ENCODE measurements around the gene ZFP92. TPM values are rescaled to one million over a fixed set of nuclear protein-coding genes. Genes with fewer than 3 reads are reported as not detected.

Gene ZFP92
- total RNA-seq, 4 donors from 2014 or later: 1.4 to 7.6 (median 4.2) TPM

DNA sequence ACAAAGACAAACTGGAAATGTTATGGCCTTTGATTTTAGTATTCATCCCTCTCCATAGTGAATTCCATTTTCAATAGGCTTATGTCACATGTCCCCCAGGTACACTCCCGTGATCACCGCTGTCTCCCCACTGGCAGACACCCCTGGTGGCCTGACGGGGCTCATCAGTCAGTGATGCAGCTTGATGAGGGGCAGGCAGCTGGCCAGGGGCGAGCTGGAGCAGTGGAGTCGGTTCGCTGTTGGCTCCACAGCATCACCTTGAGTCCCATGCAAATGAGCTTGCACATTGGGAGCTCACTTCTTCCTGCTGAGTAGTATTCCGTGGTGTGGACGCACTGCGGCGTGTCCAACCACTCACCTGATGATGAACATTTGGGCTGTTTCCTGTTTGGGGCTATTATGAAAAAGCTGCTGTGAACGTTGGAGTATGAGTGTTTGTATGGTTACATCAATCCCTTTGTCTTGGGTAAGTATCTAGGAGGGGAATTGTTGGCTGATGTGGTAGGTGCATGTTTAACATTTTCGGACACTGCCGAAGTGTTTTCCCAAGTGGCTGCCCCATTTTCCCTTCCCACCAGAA is 29.4 kb downstream of the ZFP92 start:
- TF ChIP-seq, protein P1, sequence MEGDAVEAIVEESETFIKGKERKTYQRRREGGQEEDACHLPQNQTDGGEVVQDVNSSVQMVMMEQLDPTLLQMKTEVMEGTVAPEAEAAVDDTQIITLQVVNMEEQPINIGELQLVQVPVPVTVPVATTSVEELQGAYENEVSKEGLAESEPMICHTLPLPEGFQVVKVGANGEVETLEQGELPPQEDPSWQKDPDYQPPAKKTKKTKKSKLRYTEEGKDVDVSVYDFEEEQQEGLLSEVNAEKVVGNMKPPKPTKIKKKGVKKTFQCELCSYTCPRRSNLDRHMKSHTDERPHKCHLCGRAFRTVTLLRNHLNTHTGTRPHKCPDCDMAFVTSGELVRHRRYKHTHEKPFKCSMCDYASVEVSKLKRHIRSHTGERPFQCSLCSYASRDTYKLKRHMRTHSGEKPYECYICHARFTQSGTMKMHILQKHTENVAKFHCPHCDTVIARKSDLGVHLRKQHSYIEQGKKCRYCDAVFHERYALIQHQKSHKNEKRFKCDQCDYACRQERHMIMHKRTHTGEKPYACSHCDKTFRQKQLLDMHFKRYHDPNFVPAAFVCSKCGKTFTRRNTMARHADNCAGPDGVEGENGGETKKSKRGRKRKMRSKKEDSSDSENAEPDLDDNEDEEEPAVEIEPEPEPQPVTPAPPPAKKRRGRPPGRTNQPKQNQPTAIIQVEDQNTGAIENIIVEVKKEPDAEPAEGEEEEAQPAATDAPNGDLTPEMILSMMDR (IDR thresholded peaks at IDR 0.05): no peak
- ATAC-seq (ENCODE audit: low FRiP score) (no peak), DNase-seq (ENCODE audit: low spot score) (no peak)

DNA sequence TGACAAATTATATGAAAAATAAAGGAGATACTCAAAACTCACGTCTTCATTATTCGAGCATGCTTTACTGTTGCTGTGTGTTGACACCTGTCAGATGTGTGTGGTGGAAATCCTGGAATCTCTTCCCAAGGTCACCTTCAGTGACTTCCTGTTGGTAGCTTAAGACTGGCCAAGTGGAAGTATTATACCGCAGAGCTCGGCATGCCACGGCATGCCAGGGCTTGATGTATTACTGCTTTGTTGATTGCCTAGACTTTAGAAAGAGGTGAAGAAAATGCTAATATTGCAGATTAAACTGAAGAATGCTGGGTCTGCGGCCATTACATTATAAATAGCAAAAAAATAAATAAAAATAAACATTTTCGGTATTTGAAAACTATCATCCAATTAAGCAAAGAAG is 30.0 kb downstream of the ZFP92 start:
- ATAC-seq (ENCODE audit: low FRiP score): no peak
- TF ChIP-seq, protein P1 (IDR thresholded peaks at IDR 0.05): no peak
- DNase-seq (ENCODE audit: low spot score): no peak

DNA sequence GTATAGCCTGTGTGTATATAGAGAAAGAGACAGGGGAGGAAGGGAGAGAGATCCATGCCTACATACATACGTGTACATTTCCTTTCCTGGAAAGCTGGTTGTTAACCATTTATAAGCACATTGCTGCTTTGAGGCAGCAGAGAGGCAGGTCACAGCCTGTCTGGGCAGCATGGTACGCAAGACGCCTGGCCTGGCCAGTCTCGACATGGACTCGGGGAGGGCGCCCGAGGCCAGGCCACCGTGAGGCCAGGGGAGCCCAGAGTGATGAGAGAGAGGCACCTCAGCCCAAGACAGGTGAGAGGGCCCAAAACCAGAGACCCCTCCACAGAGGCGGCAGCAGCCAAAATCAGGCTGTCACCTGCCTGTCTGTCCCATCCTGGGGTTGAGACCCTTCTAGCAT is 30.7 kb downstream of the ZFP92 start:
- DNase-seq (ENCODE audit: low spot score) (no peak), ATAC-seq (ENCODE audit: low FRiP score) (no peak)
- TF ChIP-seq, protein P1 (IDR thresholded peaks at IDR 0.05): no peak

DNA sequence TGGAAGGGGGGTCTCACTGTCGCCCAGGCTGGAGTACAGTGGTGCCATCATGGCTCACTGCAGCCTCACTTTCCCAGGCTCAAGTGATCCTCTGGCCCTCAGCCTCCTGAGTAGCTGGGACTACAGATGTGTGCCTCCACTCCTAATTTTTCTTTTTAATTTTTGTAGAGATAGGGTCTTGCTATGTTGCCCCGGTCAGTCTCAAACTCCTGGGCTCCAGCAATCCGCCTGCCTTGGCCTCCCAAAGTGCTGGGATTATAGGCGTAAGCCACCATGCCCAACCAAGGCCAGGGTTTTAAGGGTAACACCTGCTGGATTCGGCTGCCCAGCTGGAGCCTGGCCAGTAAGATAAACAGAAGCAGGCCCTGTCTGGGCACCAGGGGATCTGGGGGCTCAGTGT is 31.2 kb downstream of the ZFP92 start:
- no peak for DNase-seq (ENCODE audit: low spot score)

DNA sequence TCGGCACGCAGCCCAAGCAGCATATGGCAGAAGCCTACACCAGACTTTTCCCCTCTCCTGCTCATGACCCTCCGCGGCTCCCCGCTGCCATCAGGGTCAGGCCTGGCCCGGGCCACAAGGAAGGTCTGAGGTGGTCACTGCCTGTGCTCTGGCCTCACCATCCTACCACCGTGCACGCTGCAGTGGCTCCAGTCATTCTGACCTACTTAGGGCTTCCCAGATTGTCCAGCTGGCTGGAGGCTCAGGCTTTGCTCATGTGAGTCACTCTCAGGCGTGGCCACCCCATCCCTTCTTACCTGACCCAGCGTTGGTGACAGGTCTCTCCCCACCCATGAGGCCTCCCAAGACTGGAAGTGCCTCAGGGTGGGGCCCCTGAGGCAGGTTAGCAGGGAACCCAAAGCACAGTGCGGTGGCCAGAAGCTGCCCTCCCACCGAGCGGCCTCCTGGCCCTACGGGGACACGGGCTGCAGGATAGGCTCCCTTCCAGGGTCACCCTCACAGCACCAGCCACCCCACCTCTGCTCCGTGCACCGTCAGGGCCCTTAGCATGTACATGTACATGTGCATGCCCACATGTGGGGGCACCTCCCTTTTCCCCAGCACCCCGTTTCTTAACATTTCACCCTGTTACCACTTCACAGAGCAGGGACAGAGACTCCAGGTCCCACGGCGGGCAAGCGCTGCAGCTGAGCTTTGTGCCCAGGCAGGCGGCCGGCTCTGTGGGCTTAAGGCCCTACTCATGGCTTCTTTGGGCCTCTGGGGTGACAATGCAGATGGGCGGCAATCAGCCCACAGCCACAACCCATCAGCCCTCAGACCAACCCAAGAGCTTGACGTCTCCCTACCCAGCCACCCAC is 32.4 kb downstream of the ZFP92 start:
- DNase-seq (ENCODE audit: low spot score) (no peak), ATAC-seq (ENCODE audit: low FRiP score) (no peak)
- TF ChIP-seq, protein P1 (IDR thresholded peaks at IDR 0.05): no peak

More for the DNA sequence above, 31.2 kb downstream of the ZFP92 start:
- no peak for ATAC-seq (ENCODE audit: low FRiP score)
- TF ChIP-seq, protein P1 (IDR thresholded peaks at IDR 0.05): no peak

DNA sequence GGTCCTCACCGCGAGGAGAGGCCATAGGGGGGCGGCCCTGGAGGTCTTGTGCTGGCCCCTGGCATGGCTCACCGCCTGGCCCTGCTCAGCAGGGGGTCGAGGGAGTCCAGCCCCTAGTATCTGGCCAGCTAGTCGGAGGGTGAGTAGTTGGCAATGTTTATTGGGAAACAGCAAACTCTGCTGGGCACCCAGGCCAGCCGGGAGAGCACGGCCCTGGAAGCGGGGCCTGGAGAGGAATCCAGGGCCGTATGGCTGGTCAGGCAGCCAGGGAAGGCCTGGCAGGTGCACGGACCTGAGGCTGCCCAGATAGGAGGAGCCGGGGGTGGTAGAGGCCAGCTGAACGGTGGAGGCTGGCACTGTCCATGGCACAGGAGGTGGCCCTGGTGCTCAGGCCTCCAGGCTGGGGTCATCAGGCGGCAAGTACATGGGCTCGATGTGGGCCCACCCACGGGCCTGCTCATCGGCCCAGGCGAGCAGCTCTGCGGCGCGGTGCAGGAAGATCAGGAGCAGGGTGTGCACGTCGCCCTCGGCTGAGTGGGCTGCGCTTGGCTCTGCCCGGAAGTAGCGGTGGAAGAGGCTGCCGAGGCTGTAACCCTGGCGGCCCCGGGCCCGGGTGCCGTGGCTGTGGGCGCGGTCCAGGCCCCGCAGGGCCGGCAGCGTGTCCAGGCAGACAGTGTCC is 33.2 kb downstream of the ZFP92 start:
- TF ChIP-seq, protein P1 (IDR thresholded peaks at IDR 0.05): no peak
- ATAC-seq (ENCODE audit: low FRiP score): no peak
- no peak for DNase-seq (ENCODE audit: low spot score)
